CD8-positive, alpha-beta memory T cell (primary cell): ENCODE data around the gene TTLL4. TPM values are rescaled to one million over a fixed set of nuclear protein-coding genes. Genes with fewer than 3 reads are reported as not detected.

Source experiments
- CTCF ChIA-PET: fragments of 350-600 bp; sonication (Branson Sonifier 250); formaldehyde crosslinking; loops from one replicate; lab custom pipeline; 2021; ENCODE audit warnings: antibody characterized with exemption; lab: Charles Lee
- POLR2A ChIA-PET: fragments of 350-600 bp; sonication (Branson Sonifier 250); formaldehyde crosslinking; loops from one replicate; lab custom pipeline; 2021; ENCODE audit warnings: antibody characterized with exemption; lab: Charles Lee
- DNase-seq, 5 donors: peaks; one replicate each; pipeline versions ENCODE4 v3.0.0 to v3.0.0-alpha.2; 2020 to 2022; ENCODE audit warnings: mixed read lengths in 1 of 5
- H3K27ac ChIP-seq: one replicate; pipeline ENCODE4 v1.7.0; 2013; ENCODE audit warnings: low read depth, mild to moderate bottlenecking, low read length, moderate library complexity
- H3K27me3 ChIP-seq: 2 replicates; pipeline ENCODE4 v1.7.0; 2013; ENCODE audit warnings: low read length, mild to moderate bottlenecking; ENCODE audit not compliant: insufficient read depth, poor library complexity, severe bottlenecking
- H3K36me3 ChIP-seq: 2 replicates; pipeline ENCODE4 v1.7.0; 2013; ENCODE audit warnings: mild to moderate bottlenecking, low read length, moderate library complexity; ENCODE audit not compliant: insufficient read depth
- H3K4me1 ChIP-seq: 2 replicates; pipeline ENCODE4 v1.7.0; 2013; ENCODE audit warnings: mild to moderate bottlenecking, low read length, moderate library complexity; ENCODE audit not compliant: insufficient read depth
- H3K4me3 ChIP-seq: 2 replicates; pipeline ENCODE4 v1.7.0; 2013; ENCODE audit warnings: mild to moderate bottlenecking, low read length
- H3K9me3 ChIP-seq: 2 replicates; pipeline ENCODE4 v1.7.0; 2013; ENCODE audit warnings: mild to moderate bottlenecking, low read length
- H3K27ac Mint-ChIP-seq, 8 donors: one replicate each; pipeline ENCODE4 v1.8.0; 2020 to 2021; ENCODE audit warnings: mixed read lengths in 8 of 8, mild to moderate bottlenecking in 6 of 8, inconsistent platforms in 3 of 8, moderate library complexity in 3 of 8
- H3K27me3 Mint-ChIP-seq, 2 donors: one replicate each; pipeline ENCODE4 v1.8.0; 2020 to 2021; ENCODE audit warnings: mixed read lengths in 2 of 2, mild to moderate bottlenecking in 1 of 2, moderate library complexity in 1 of 2
- H3K36me3 Mint-ChIP-seq, 3 donors: one replicate each; pipeline ENCODE4 v1.8.0; 2020 to 2021; ENCODE audit warnings: mixed read lengths in 3 of 3, inconsistent platforms in 1 of 3, mild to moderate bottlenecking in 1 of 3
- H3K4me1 Mint-ChIP-seq, 3 donors: one replicate each; pipeline ENCODE4 v1.8.0; 2020 to 2021; ENCODE audit warnings: mixed read lengths in 3 of 3, inconsistent platforms in 1 of 3, mild to moderate bottlenecking in 1 of 3
- H3K4me3 Mint-ChIP-seq, 7 donors: one replicate each; pipeline ENCODE4 v1.8.0; 2020 to 2021; ENCODE audit warnings: mixed read lengths in 7 of 7, mild to moderate bottlenecking in 6 of 7, moderate library complexity in 4 of 7, inconsistent platforms in 2 of 7
- H3K9me3 Mint-ChIP-seq, 5 donors: one replicate each; pipeline ENCODE4 v1.8.0; 2020 to 2022; ENCODE audit warnings: mixed read lengths in 5 of 5, mild to moderate bottlenecking in 3 of 5, moderate library complexity in 2 of 5, inconsistent platforms in 1 of 5
- polyA plus RNA-seq: library from polyadenylated mRNA; unstranded; fragments of 300-500 nt; fragmentation: Illumina TruSeq; gene quantifications from one replicate; pipeline ENCODE4 v1.2.3, GENCODE V29; 2021
- total RNA-seq, 2 experiments: library from RNA; stranded (reverse); gene quantifications; one replicate each; pipeline ENCODE4 v1.2.3, GENCODE V29; 2021

TTLL4 gene, protein sequence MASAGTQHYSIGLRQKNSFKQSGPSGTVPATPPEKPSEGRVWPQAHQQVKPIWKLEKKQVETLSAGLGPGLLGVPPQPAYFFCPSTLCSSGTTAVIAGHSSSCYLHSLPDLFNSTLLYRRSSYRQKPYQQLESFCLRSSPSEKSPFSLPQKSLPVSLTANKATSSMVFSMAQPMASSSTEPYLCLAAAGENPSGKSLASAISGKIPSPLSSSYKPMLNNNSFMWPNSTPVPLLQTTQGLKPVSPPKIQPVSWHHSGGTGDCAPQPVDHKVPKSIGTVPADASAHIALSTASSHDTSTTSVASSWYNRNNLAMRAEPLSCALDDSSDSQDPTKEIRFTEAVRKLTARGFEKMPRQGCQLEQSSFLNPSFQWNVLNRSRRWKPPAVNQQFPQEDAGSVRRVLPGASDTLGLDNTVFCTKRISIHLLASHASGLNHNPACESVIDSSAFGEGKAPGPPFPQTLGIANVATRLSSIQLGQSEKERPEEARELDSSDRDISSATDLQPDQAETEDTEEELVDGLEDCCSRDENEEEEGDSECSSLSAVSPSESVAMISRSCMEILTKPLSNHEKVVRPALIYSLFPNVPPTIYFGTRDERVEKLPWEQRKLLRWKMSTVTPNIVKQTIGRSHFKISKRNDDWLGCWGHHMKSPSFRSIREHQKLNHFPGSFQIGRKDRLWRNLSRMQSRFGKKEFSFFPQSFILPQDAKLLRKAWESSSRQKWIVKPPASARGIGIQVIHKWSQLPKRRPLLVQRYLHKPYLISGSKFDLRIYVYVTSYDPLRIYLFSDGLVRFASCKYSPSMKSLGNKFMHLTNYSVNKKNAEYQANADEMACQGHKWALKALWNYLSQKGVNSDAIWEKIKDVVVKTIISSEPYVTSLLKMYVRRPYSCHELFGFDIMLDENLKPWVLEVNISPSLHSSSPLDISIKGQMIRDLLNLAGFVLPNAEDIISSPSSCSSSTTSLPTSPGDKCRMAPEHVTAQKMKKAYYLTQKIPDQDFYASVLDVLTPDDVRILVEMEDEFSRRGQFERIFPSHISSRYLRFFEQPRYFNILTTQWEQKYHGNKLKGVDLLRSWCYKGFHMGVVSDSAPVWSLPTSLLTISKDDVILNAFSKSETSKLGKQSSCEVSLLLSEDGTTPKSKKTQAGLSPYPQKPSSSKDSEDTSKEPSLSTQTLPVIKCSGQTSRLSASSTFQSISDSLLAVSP
- total RNA-seq (10 to 100 TPM; 42.0 to 44.2 TPM), polyA plus RNA-seq (7.1 TPM)

DNA sequence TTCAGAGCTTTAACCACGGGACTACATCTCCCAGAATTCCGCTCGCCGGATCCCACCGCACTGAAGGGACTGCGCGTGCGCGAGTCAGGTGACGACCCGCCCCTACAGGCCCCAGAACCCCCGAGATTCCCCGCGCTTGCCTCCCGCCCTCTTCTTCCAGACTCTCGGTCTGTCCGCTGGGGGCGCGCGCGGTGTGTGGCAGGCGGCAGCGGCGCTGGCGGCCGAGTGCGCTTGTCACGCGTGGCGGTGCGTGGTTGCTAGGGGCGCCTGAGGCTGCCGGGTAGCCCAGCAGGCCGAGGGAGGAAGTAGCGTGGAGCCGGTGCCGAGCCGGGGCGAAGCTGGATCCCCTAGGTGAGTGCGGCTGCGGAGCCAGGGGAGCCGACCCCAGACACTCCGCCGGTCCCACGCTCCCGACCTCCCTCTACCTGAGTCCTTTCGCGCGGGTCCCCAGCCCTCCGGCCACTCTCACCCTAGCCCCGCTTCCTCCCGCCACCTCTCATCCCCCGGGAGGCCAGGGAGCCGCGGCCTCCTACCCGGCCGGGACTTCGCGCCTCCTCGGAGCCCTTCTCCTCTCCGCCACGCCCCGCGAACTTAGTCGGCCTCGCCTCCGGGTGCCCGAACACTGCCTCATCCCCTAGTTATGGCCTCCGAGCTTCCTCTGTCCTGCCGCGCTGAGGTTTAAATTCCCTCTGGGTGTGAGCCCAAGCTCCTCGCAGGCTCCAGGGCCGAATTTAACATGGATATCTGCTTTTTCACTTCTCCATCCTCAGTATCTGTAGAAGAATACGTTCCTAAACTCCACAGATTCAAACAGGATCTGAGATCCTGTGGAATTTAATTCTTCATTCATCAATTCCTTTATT lies at the start of gene TTLL4:
Gene TTLL4 (plus strand): TSS at position 149 of the 863 bp plus-strand sequence. CDS start 26,842 bp downstream, outside the sequence.
- ChIA-PET CTCF (interaction anchor here (0.6 to 2.3 kb wide), 21 partner anchors 8 to 349 kb away, joined by 3 to 15 read pairs (median 5); partner anchors contain the start of genes BCS1L, RNF25, STK36 and ZNF142), POLR2A (interaction anchor here (0.6 to 1.8 kb wide), 4 partner anchors 39 to 567 kb away, joined by 3 to 14 read pairs (median 3); partner anchors contain the start of genes BCS1L, RNF25, STK36 and ZNF142)
- Histone ChIP-seq H3K36me3 (no peaks in the 10 kb centered on the region), H3K9me3 (no peaks in the 10 kb centered on the region), H3K27me3 (no peaks in the 10 kb centered on the region), H3K4me3 (peak within 1 kb of the TSS; percentile 69), H3K27ac (peak within 1 kb of the TSS; percentile 82), H3K4me1 (peaks cover 16% of the 10 kb centered on the region)
- H3K36me3 Mint-ChIP-seq, result peaks cover 0 to 12% (median 2%) of the 10 kb centered on the region in 3 donors
- peak within 1 kb of the TSS; percentile 90 to 99 (median 95) for H3K4me3 Mint-ChIP-seq
- DNase-seq, result peak; percentile 98 to 99 (median 99)
- H3K9me3 Mint-ChIP-seq, result no peaks in the 10 kb centered on the region
- H3K27ac Mint-ChIP-seq, result peak within 1 kb of the TSS; percentile 72 to 98 (median 94)
- peaks cover 4 to 10% of the 10 kb centered on the region in 2 donors for H3K27me3 Mint-ChIP-seq
- H3K4me1 Mint-ChIP-seq, result peaks cover 13 to 20% (median 17%) of the 10 kb centered on the region in 3 donors

DNA sequence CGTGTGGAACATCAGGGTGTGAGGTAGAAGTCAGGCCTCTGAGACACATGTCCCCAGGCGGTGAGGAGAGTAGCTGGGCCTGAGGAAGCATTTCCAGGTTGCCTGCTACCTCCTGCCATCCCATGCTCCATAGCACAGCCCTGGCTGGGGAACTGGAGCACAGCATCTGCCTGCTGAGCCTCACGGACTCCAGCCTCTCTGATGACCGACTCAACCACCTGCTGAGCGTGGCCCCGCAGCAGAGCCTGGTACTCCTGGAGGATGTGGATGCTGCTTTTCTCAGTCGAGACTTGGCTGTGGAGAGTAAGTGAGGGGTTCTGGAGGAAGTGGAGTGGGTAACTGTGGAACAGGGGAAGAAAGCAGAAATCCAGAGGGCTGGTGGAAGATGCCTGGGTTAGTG lies 48.3 kb upstream of the TTLL4 start:
- Histone ChIP-seq H3K4me1 (peaks cover 19% of the 10 kb centered on the region), H3K4me3 (no peak overlapping the region), H3K36me3 (peaks cover 35% of the 10 kb centered on the region), H3K27ac (no peak overlapping the region), H3K27me3 (no peaks in the 10 kb centered on the region), H3K9me3 (no peaks in the 10 kb centered on the region)
- ChIA-PET CTCF (interaction anchor here (0.8 kb wide), 1 partner anchor 190 kb away, joined by 3 read pairs; no protein-coding TSS in a partner anchor), POLR2A (no interaction called here)
- peaks cover 0 to 69% (median 22%) of the 10 kb centered on the region in 3 donors for H3K36me3 Mint-ChIP-seq
- no peak for DNase-seq
- no peaks in the 10 kb centered on the region for H3K9me3 Mint-ChIP-seq
- peak overlapping the region in 1 of 7 donors; percentile 37 for H3K4me3 Mint-ChIP-seq
- H3K4me1 Mint-ChIP-seq, result peaks cover 24 to 32% (median 30%) of the 10 kb centered on the region in 3 donors
- no peaks in the 10 kb centered on the region for H3K27me3 Mint-ChIP-seq
- peak overlapping the region in 2 of 8 donors; percentile 42 to 58 for H3K27ac Mint-ChIP-seq

DNA sequence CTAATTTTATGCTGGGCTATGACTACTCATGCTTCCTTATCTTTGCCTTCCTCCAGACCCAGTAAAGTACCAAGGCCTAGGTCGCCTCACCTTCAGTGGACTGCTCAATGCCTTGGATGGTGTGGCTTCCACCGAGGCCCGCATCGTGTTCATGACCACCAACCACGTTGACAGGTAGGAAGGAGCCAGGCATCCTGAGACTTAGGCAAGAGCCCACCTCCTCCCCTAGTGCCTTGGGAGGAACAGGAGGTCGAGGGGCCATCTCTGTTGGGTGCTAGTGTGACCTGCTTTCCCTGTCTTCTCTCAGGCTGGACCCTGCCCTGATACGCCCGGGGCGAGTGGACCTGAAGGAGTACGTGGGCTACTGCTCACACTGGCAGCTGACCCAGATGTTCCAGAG lies 47.8 kb upstream of the TTLL4 start:
- H3K9me3 Mint-ChIP-seq, result no peaks in the 10 kb centered on the region
- no peaks in the 10 kb centered on the region for H3K27me3 Mint-ChIP-seq
- H3K27me3 ChIP-seq, result no peaks in the 10 kb centered on the region
- ChIA-PET POLR2A (no interaction called here), CTCF (interaction anchor here (0.8 kb wide), 1 partner anchor 190 kb away, joined by 3 read pairs; no protein-coding TSS in a partner anchor)
- H3K4me3 Mint-ChIP-seq, result peak overlapping the region in 1 of 7 donors; percentile 72
- H3K4me3 ChIP-seq, result no peak overlapping the region
- H3K27ac Mint-ChIP-seq, result no peak overlapping the region
- peaks cover 0 to 71% (median 22%) of the 10 kb centered on the region in 3 donors for H3K36me3 Mint-ChIP-seq
- H3K9me3 ChIP-seq, result no peaks in the 10 kb centered on the region
- H3K27ac ChIP-seq, result no peak overlapping the region
- H3K4me1 Mint-ChIP-seq, result peaks cover 21 to 27% (median 26%) of the 10 kb centered on the region in 3 donors
- H3K36me3 ChIP-seq, result peaks cover 39% of the 10 kb centered on the region
- peaks cover 18% of the 10 kb centered on the region for H3K4me1 ChIP-seq
- DNase-seq, result no peak

DNA sequence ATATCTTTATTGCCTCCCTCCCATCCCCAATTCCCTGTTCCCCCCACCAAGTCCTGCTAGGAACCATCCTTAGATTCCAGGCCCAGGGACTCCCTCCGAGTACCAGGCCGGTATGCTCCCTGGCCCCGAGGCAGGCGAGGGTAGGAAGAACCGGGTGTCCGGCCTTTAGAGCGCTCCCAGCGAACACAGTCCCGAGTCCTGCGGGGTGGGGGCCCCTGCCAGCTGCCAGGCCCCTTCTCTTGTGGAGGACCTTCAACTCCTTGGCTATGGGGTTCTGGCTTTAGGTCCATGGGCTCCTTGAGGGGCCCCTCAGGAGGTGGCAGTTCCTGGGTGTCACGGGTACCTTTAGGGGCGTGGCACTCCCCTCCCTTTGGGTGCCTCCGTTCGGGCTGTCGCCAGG lies 46.7 kb upstream of the TTLL4 start:
- POLR2A ChIA-PET, result no interaction called here
- CTCF ChIA-PET, result no interaction called here
- no peak overlapping the region for H3K27ac Mint-ChIP-seq

DNA sequence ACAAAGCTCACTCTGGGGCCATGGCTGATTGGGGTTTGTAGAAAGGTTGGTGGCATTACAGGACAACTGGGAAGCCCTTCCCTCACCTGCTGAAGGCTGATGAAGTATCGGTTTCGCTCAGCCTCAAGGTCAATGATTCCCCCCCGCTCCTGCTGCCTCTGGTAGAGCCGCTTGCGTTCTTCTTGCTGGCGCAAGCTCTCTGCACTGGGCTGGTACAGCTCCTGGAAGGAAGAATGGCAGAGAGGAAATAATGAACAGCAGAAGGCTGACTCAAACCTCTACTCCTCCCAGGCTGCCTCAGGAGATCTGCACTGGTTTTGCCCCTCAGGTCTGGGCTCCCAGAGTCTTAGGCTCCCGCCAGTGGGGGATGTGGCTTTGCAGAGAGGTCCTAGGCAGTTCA lies 46.0 kb upstream of the TTLL4 start:
- peak overlapping the region in 1 of 7 donors; percentile 27 for H3K4me3 Mint-ChIP-seq
- no peak for DNase-seq
- H3K27ac ChIP-seq, result no peak overlapping the region
- H3K27me3 ChIP-seq, result no peaks in the 10 kb centered on the region
- no peak overlapping the region for H3K4me3 ChIP-seq
- H3K27me3 Mint-ChIP-seq, result no peaks in the 10 kb centered on the region
- no peaks in the 10 kb centered on the region for H3K9me3 ChIP-seq
- peaks cover 8 to 17% (median 9%) of the 10 kb centered on the region in 3 donors for H3K4me1 Mint-ChIP-seq
- H3K36me3 Mint-ChIP-seq, result peaks cover 0 to 72% (median 27%) of the 10 kb centered on the region in 3 donors
- peaks cover 9% of the 10 kb centered on the region for H3K4me1 ChIP-seq
- peaks cover 48% of the 10 kb centered on the region for H3K36me3 ChIP-seq
- ChIA-PET POLR2A (no interaction called here), CTCF (no interaction called here)
- H3K9me3 Mint-ChIP-seq, result no peaks in the 10 kb centered on the region
- peak overlapping the region in 1 of 8 donors; percentile 23 for H3K27ac Mint-ChIP-seq

More for the DNA sequence above, 46.7 kb upstream of the TTLL4 start:
- H3K4me3 Mint-ChIP-seq, result no peak overlapping the region
- H3K36me3 Mint-ChIP-seq, result peaks cover 0 to 75% (median 27%) of the 10 kb centered on the region in 3 donors
- peaks cover 12 to 18% (median 17%) of the 10 kb centered on the region in 3 donors for H3K4me1 Mint-ChIP-seq
- H3K27me3 ChIP-seq, result no peaks in the 10 kb centered on the region
- no peak for DNase-seq
- no peaks in the 10 kb centered on the region for H3K9me3 ChIP-seq
- peaks cover 48% of the 10 kb centered on the region for H3K36me3 ChIP-seq
- no peaks in the 10 kb centered on the region for H3K9me3 Mint-ChIP-seq
- H3K4me1 ChIP-seq, result peaks cover 9% of the 10 kb centered on the region
- no peak overlapping the region for H3K27ac ChIP-seq
- no peaks in the 10 kb centered on the region for H3K27me3 Mint-ChIP-seq
- H3K4me3 ChIP-seq, result no peak overlapping the region

DNA sequence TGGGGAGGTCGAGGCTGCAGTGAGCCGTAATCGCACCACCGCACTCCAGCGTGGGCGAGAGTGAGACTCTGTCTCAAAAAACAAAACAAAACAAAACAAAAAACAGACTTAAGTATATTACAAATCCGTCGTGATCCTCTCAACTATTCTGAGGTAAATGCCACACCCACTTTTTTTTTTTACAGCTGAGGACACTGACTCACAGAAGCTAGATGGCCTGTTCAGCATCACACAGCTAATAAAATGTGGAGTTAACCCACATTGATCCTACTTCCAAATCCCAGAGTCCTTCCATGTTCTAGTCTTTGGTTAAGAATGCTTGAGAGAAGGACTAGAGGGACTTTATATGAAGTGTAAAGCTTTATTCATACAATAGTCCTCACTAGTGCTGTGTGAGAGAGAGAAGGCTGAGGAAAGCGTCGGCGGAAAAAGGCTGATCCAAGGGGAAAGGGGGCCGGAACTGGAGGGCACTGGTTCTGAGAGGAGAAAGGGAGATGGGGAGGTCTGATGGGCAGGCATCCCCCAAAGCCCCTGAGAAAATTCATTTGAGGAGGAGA lies 39.5 kb upstream of the TTLL4 start:
- CTCF ChIA-PET, result interaction anchor here (1.3 to 3.0 kb wide), 4 partner anchors 12 to 176 kb away, joined by 3 to 34 read pairs (median 10); partner anchors contain the start of genes BCS1L, TTLL4 and ZNF142
- H3K9me3 Mint-ChIP-seq, result no peaks in the 10 kb centered on the region

More for the DNA sequence above, 39.5 kb upstream of the TTLL4 start:
- H3K36me3 ChIP-seq, result peaks cover 19% of the 10 kb centered on the region
- H3K27me3 Mint-ChIP-seq, result no peaks in the 10 kb centered on the region
- H3K36me3 Mint-ChIP-seq, result peaks cover 0 to 46% (median 9%) of the 10 kb centered on the region in 3 donors
- peaks cover 21 to 35% (median 23%) of the 10 kb centered on the region in 3 donors for H3K4me1 Mint-ChIP-seq
- no peak for DNase-seq
- POLR2A ChIA-PET, result interaction anchor here (3.5 kb wide), 1 partner anchor 12 kb away, joined by 39 read pairs; the partner anchor contains the start of genes BCS1L and ZNF142
- H3K27ac Mint-ChIP-seq, result peak overlapping the region; percentile 85 to 99 (median 98)
- H3K9me3 ChIP-seq, result no peaks in the 10 kb centered on the region
- H3K27me3 ChIP-seq, result no peaks in the 10 kb centered on the region
- H3K27ac ChIP-seq, result peak overlapping the region; percentile 82
- peak overlapping the region; percentile 97 for H3K4me3 ChIP-seq
- peak overlapping the region; percentile 89 to 100 (median 98) for H3K4me3 Mint-ChIP-seq
- H3K4me1 ChIP-seq, result peaks cover 17% of the 10 kb centered on the region
